GM12878 (cell line): ENCODE measurements around the gene IQGAP3.

Experiments
- CTCF ChIP-seq, 3 experiments: IDR thresholded peaks in 2 of 3; conservative IDR thresholded peaks in 1 of 3; 2 replicates each; pipeline ENCODE4 v1.5.1; 2011; ENCODE audit warnings: low read depth in 3 of 3, low read length in 3 of 3, mild to moderate bottlenecking in 3 of 3, control low read depth in 2 of 3, moderate library complexity in 2 of 3, inconsistent platforms in 1 of 3, mixed read lengths in 1 of 3; ENCODE audit not compliant: control insufficient read depth in 2 of 3, insufficient read depth in 1 of 3; ENCODE audit errors: extremely low read depth in 1 of 3
- GATAD2B ChIP-seq: fragments of 450-650 bp; conservative IDR thresholded peaks from 2 replicates; pipeline ENCODE4 v1.6.1; 2017; ENCODE audit warnings: low read depth, mild to moderate bottlenecking, moderate library complexity
- NBN ChIP-seq: fragments of 450-650 bp; IDR thresholded peaks from 2 replicates; pipeline ENCODE4 v1.6.1; 2016
- PML ChIP-seq: IDR thresholded peaks from 2 replicates; pipeline ENCODE4 v1.6.1; 2012; ENCODE audit warnings: low read length, inconsistent platforms
- ZNF207 ChIP-seq: fragments of 450-650 bp; IDR thresholded peaks from 2 replicates; pipeline ENCODE4 v1.6.1; 2014; ENCODE audit warnings: antibody characterized with exemption, mild to moderate bottlenecking, borderline replicate concordance

DNA sequence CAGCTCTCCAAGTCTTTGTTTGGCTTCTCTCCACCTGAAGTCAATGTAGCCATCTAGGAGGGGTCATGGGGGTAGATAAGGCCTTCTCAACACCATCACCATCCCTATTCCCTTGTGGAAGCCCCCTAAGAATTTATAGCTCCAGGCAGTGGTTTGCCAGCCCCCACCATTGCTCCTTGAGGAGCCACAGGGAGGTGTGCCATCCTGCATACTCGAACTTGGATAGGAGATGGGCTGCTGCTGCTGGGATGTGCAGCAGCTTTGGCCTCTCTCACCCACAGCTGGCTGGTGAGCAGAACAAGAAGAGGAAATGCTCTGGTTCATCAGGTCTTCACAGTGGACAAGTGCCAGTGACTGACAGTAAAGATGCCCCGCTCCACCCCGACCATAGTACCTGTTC lies 24.1 kb upstream of the IQGAP3 start:
- no peak for TF ChIP-seq CTCF (IDR thresholded peaks at IDR 0.05 in 2 of 3, conservative IDR thresholded peaks at IDR 0.05 in 1 of 3; ENCODE audit: control insufficient read depth in 2 of 3, extremely low read depth in 1 of 3, insufficient read depth in 1 of 3, low read depth in 3 of 3, low read length in 3 of 3)
- TF ChIP-seq ZNF207 = no peak
- TF ChIP-seq GATAD2B = no peak
- no peak; the same call in 1 of the 2 replicates for TF ChIP-seq PML
- no peak for TF ChIP-seq NBN
